Measurements from ENCODE around the gene C10orf71.

Gene C10orf71

GRCh38 chr10:49298983-49299815 lies at the start of gene C10orf71:
TSS of gene C10orf71 (plus strand) at chr10:49299170. CDS start at chr10:49322546, 23,376 bp downstream.
- DNase-seq = no peak

GRCh38 chr10:49252313-49253034 lies 46.5 kb upstream of the C10orf71 start:
- no peak for DNase-seq

- no peak for DNase-seq
These were observed 45.5 kb upstream of the C10orf71 start for GRCh38 chr10:49253340-49253906.

- no peak for DNase-seq
These were observed 44.8 kb upstream of the C10orf71 start for GRCh38 chr10:49254150-49254549.

GRCh38 chr10:49254556-49255318 lies 44.2 kb upstream of the C10orf71 start:
- no peak for DNase-seq

- DNase-seq = no peak
These were observed 43.1 kb upstream of the C10orf71 start for GRCh38 chr10:49255883-49256282.

GRCh38 chr10:49257154-49257553 lies 41.8 kb upstream of the C10orf71 start:
- DNase-seq = no peak

- no peak for DNase-seq
These were observed 41.2 kb upstream of the C10orf71 start for GRCh38 chr10:49257626-49258349.

GRCh38 chr10:49258350-49258683 lies 40.7 kb upstream of the C10orf71 start:
- no peak for DNase-seq

- no peak for DNase-seq
These were observed 38.2 kb upstream of the C10orf71 start for GRCh38 chr10:49260644-49261296.

GRCh38 chr10:49263591-49263990 lies 35.4 kb upstream of the C10orf71 start:
- DNase-seq = no peak

GRCh38 chr10:49264177-49264677 lies 34.7 kb upstream of the C10orf71 start:
- DNase-seq = no peak

GRCh38 chr10:49265885-49266284 lies 33.1 kb upstream of the C10orf71 start:
- no peak for DNase-seq

- DNase-seq = no peak
These were observed 30.8 kb upstream of the C10orf71 start for GRCh38 chr10:49268185-49268584.

GRCh38 chr10:49269523-49269922 lies 29.4 kb upstream of the C10orf71 start:
- DNase-seq = no peak

- DNase-seq = no peak
These were observed 28.4 kb upstream of the C10orf71 start for GRCh38 chr10:49270565-49270964.

- no peak for DNase-seq
These were observed 27.6 kb upstream of the C10orf71 start for GRCh38 chr10:49271346-49271745.

GRCh38 chr10:49272251-49273081 lies 26.5 kb upstream of the C10orf71 start:
- no peak for DNase-seq

GRCh38 chr10:49273082-49273465 lies 25.9 kb upstream of the C10orf71 start:
- no peak for DNase-seq

- no peak for DNase-seq
These were observed 25.3 kb upstream of the C10orf71 start for GRCh38 chr10:49273626-49274025.

- no peak for DNase-seq
These were observed 24.1 kb upstream of the C10orf71 start for GRCh38 chr10:49274886-49275285.
